ENCODE results near the gene CLIC5.

The CLIC5 gene

DNA sequence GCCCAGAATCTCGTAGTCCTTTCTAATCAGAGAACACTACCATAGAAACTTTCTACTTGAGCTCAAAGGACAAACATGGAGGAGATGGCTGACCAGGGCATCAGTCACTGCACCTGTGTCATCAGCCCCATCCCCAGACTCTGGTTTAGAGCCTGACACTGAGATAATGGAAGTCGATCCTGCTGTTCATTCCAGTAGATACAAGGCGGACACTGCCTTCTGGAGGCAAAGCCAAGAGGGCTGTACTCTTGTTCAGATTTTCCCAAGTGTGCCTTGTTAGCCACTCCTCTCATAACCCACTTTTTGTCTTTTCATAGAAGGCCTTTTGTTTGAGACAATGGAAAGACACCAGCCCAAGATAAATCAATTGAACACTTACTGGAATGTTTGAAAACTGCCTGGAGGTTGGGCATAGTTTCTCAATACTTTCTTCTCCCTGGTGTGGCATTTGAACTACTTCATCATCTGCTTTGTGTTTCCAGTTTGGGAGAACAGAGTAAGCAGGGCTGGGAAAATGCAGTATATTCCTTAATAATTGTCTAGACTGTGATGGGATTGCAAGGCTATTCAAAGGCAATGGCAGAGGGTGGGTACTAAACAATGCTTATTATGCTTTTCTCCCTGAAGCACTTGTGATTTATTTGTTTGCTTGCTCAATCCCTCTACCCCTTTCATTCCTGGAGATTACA is 99.7 kb downstream of the CLIC5 start:
- H3K27me3 ChIP-seq (ENCODE audit: insufficient read depth, poor library complexity, severe bottlenecking): no peaks in the 10 kb centered on the region
- TF ChIP-seq, protein P1, sequence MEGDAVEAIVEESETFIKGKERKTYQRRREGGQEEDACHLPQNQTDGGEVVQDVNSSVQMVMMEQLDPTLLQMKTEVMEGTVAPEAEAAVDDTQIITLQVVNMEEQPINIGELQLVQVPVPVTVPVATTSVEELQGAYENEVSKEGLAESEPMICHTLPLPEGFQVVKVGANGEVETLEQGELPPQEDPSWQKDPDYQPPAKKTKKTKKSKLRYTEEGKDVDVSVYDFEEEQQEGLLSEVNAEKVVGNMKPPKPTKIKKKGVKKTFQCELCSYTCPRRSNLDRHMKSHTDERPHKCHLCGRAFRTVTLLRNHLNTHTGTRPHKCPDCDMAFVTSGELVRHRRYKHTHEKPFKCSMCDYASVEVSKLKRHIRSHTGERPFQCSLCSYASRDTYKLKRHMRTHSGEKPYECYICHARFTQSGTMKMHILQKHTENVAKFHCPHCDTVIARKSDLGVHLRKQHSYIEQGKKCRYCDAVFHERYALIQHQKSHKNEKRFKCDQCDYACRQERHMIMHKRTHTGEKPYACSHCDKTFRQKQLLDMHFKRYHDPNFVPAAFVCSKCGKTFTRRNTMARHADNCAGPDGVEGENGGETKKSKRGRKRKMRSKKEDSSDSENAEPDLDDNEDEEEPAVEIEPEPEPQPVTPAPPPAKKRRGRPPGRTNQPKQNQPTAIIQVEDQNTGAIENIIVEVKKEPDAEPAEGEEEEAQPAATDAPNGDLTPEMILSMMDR (IDR thresholded peaks at IDR 0.05; ENCODE audit: insufficient read depth, low read length): no peak
- TF ChIP-seq POLR2AphosphoS5 (IDR thresholded peaks at IDR 0.05; ENCODE audit: low read depth) (no peak), GABPA (IDR thresholded peaks at IDR 0.05; ENCODE audit: low read depth) (no peak), SPI1 (IDR thresholded peaks at IDR 0.05; ENCODE audit: borderline replicate concordance, low read depth) (no peak)
- TF ChIP-seq, protein P2, sequence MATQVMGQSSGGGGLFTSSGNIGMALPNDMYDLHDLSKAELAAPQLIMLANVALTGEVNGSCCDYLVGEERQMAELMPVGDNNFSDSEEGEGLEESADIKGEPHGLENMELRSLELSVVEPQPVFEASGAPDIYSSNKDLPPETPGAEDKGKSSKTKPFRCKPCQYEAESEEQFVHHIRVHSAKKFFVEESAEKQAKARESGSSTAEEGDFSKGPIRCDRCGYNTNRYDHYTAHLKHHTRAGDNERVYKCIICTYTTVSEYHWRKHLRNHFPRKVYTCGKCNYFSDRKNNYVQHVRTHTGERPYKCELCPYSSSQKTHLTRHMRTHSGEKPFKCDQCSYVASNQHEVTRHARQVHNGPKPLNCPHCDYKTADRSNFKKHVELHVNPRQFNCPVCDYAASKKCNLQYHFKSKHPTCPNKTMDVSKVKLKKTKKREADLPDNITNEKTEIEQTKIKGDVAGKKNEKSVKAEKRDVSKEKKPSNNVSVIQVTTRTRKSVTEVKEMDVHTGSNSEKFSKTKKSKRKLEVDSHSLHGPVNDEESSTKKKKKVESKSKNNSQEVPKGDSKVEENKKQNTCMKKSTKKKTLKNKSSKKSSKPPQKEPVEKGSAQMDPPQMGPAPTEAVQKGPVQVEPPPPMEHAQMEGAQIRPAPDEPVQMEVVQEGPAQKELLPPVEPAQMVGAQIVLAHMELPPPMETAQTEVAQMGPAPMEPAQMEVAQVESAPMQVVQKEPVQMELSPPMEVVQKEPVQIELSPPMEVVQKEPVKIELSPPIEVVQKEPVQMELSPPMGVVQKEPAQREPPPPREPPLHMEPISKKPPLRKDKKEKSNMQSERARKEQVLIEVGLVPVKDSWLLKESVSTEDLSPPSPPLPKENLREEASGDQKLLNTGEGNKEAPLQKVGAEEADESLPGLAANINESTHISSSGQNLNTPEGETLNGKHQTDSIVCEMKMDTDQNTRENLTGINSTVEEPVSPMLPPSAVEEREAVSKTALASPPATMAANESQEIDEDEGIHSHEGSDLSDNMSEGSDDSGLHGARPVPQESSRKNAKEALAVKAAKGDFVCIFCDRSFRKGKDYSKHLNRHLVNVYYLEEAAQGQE (IDR thresholded peaks at IDR 0.05; ENCODE audit: insufficient replicate concordance, low read depth): no peak
- no peak overlapping the region for H3K4me3 ChIP-seq (replicated peaks; ENCODE audit: insufficient read depth, low read length)
- no peak for DNase-seq (ENCODE audit: low read depth in 1 of 2, low spot score in 1 of 2)
- no peak overlapping the region for H3K27ac ChIP-seq (replicated peaks)

GRCh38 chr6:45911691-45912090 is 104.0 kb downstream of the CLIC5 start:
- no peak for DNase-seq (ENCODE audit: low read depth in 1 of 2, low spot score in 1 of 2)
- Histone ChIP-seq H3K4me3 (replicated peaks; ENCODE audit: insufficient read depth, low read length) (no peak overlapping the region), H3K27ac (replicated peaks) (no peak overlapping the region), H3K27me3 (ENCODE audit: insufficient read depth, poor library complexity, severe bottlenecking) (no peaks in the 10 kb centered on the region)
- no peak for TF ChIP-seq SPI1 (IDR thresholded peaks at IDR 0.05; ENCODE audit: borderline replicate concordance, low read depth)
- no peak for TF ChIP-seq GABPA (IDR thresholded peaks at IDR 0.05; ENCODE audit: low read depth)
- TF ChIP-seq POLR2AphosphoS5 (IDR thresholded peaks at IDR 0.05; ENCODE audit: low read depth): no peak
- TF ChIP-seq, protein P2 (IDR thresholded peaks at IDR 0.05; ENCODE audit: insufficient replicate concordance, low read depth): no peak
- TF ChIP-seq, protein P1 (IDR thresholded peaks at IDR 0.05; ENCODE audit: insufficient read depth, low read length): no peak

DNA sequence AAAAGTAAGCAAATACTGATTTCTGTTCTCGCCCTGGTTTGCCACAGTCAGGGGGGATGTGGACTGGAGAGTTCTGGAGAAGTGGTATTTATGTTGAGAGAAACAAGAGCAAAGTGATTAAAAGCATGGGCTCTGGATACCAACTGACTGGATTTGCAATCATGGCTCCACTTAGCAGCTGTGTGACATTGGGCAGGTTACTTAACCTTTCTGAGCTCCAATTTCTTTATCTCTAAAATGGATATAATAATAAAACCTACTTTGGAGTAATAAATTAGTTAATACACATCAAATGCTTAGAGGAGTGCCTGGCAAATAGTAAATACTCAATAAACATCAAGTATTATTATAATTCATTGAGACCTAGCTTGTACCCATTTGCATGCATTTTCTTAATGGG is 111.7 kb downstream of the CLIC5 start:
- TF ChIP-seq, protein P1 (IDR thresholded peaks at IDR 0.05; ENCODE audit: insufficient read depth, low read length): no peak
- TF ChIP-seq POLR2AphosphoS5 (IDR thresholded peaks at IDR 0.05; ENCODE audit: low read depth) (no peak), GABPA (IDR thresholded peaks at IDR 0.05; ENCODE audit: low read depth) (no peak), SPI1 (IDR thresholded peaks at IDR 0.05; ENCODE audit: borderline replicate concordance, low read depth) (no peak)
- TF ChIP-seq, protein P2 (IDR thresholded peaks at IDR 0.05; ENCODE audit: insufficient replicate concordance, low read depth): no peak
- Histone ChIP-seq H3K27ac (replicated peaks) (no peak overlapping the region), H3K4me3 (replicated peaks; ENCODE audit: insufficient read depth, low read length) (no peak overlapping the region), H3K27me3 (ENCODE audit: insufficient read depth, poor library complexity, severe bottlenecking) (no peaks in the 10 kb centered on the region)
- DNase-seq (ENCODE audit: low read depth in 1 of 2, low spot score in 1 of 2): no peak

Data from HL-60 (cell line).